Astrocyte (in vitro differentiated cells and primary cell): ENCODE data around the gene NRBF2. TPM values are rescaled to one million over a fixed set of nuclear protein-coding genes. Genes with fewer than 3 reads are reported as not detected.
A peak's percentile ranks its signal among the peaks of the same experiment; 100 is the strongest.

ENCODE experiments used
- DNase-seq: peaks from one replicate; pipeline ENCODE4 v3.0.0-alpha.2; 2010; ENCODE audit warnings: low read depth
- FAIRE-seq: peaks from 2 replicates; lab custom pipeline; 2011; peaks lifted over from hg19 to GRCh38; lab: Jason Lieb, UNC
- H2AFZ ChIP-seq: 2 replicates; pipeline ENCODE4 v1.6.0; 2012; ENCODE audit warnings: low read depth, low read length, inconsistent platforms
- H3K27ac ChIP-seq: 2 replicates; pipeline ENCODE4 v1.5.1; 2011; ENCODE audit warnings: low read depth, low read length, inconsistent platforms
- H3K27me3 ChIP-seq: 2 replicates; pipeline ENCODE4 v1.6.0; 2011; ENCODE audit warnings: low read length, inconsistent platforms; ENCODE audit not compliant: insufficient read depth
- H3K36me3 ChIP-seq: 2 replicates; pipeline ENCODE4 v1.5.1; 2011; ENCODE audit warnings: low read length, inconsistent platforms; ENCODE audit not compliant: insufficient read depth
- H3K4me1 ChIP-seq: 2 replicates; pipeline ENCODE4 v1.5.1; 2011; ENCODE audit warnings: low read length, inconsistent platforms; ENCODE audit not compliant: insufficient read depth
- H3K4me2 ChIP-seq: 2 replicates; pipeline ENCODE4 v1.6.0; 2012; ENCODE audit warnings: low read length, inconsistent platforms
- H3K4me3 ChIP-seq: 2 replicates; pipeline ENCODE4 v1.5.1; 2011; ENCODE audit warnings: low read depth, mild to moderate bottlenecking, low read length, inconsistent platforms; ENCODE audit not compliant: insufficient read depth
- H3K79me2 ChIP-seq: 2 replicates; pipeline ENCODE4 v1.6.0; 2012; ENCODE audit warnings: mild to moderate bottlenecking, low read length, inconsistent platforms; ENCODE audit not compliant: insufficient read depth
- H3K9ac ChIP-seq: 2 replicates; pipeline ENCODE4 v1.6.0; 2012; ENCODE audit warnings: mild to moderate bottlenecking, low read length, inconsistent platforms
- H3K9me3 ChIP-seq: 2 replicates; pipeline ENCODE4 v1.5.1; 2012; ENCODE audit warnings: low read depth, mild to moderate bottlenecking, low read length, inconsistent platforms; ENCODE audit not compliant: insufficient read depth
- H4K20me1 ChIP-seq: 2 replicates; pipeline ENCODE4 v1.6.0; 2012; ENCODE audit warnings: low read length, inconsistent platforms; ENCODE audit not compliant: insufficient read depth
- H3K27ac Mint-ChIP-seq: one replicate; pipeline ENCODE4 v1.8.0; 2021; ENCODE audit warnings: mild to moderate bottlenecking, mixed read lengths; ENCODE audit not compliant: unreplicated experiment
- H3K27me3 Mint-ChIP-seq: one replicate; pipeline ENCODE4 v1.8.0; 2021; ENCODE audit warnings: low read depth, mixed read lengths; ENCODE audit not compliant: unreplicated experiment
- H3K36me3 Mint-ChIP-seq: one replicate; pipeline ENCODE4 v1.8.0; 2021; ENCODE audit warnings: low read depth, mixed read lengths; ENCODE audit not compliant: unreplicated experiment
- H3K4me1 Mint-ChIP-seq: one replicate; pipeline ENCODE4 v1.8.0; 2021; ENCODE audit warnings: low read depth, mixed read lengths; ENCODE audit not compliant: unreplicated experiment
- H3K4me3 Mint-ChIP-seq: one replicate; pipeline ENCODE4 v1.8.0; 2021; ENCODE audit warnings: mild to moderate bottlenecking, moderate library complexity, mixed read lengths; ENCODE audit not compliant: unreplicated experiment
- H3K9me3 Mint-ChIP-seq: one replicate; pipeline ENCODE4 v1.8.0; 2021; ENCODE audit warnings: mild to moderate bottlenecking, mixed read lengths; ENCODE audit not compliant: unreplicated experiment
- EZH2 ChIP-seq: IDR thresholded peaks from 2 replicates; pipeline ENCODE4 v1.6.1; 2012; ENCODE audit warnings: mild to moderate bottlenecking, low read length, inconsistent platforms; ENCODE audit not compliant: insufficient read depth
- total RNA-seq: library from RNA; stranded (reverse); gene quantifications from 2 replicates; pipeline ENCODE4 v1.2.1, GENCODE V29; 2021
- TF ChIP-seq, protein P1 (sequence below): IDR thresholded peaks from 2 replicates; pipeline ENCODE4 v1.5.1; 2011; ENCODE audit warnings: low read depth, mild to moderate bottlenecking, inconsistent platforms, low read length, moderate library complexity; ENCODE audit not compliant: insufficient read depth

NRBF2 gene
- total RNA-seq, 1 donor from 2014 or later: 55.4 TPM

DNA sequence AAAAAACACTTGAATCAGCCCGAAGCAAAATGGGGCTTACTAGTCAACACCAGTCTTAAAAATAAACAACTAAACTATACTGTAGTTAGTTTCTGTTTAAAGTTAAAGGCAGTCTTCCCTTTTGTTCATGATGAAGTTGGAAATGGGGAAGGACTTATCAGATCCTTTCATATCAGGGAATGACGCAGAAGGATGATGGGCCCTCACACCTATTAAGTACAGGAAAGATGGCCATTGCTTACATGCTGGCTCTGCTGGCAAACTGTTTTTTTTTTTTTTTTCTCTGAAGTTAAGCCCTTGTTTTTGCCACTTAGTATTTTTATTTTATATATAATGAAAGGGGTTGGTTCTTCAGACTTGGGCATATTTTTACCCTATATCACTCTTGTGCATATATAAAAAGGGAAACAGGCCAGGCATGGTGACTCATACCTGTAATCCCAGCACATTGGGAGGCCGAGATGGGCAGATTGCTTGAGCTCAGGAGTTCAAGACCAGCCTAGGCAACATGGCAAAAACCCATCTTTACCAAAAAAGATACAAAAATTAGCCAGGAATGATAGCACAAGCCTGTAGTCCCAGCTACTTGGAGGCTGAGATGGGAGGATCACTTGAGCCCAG, 16.6 kb upstream of the NRBF2 start:
- H3K9me3 ChIP-seq: no peaks in the 10 kb centered on the region
- H3K27ac Mint-ChIP-seq: peak overlapping the region; percentile 97
- no peak for FAIRE-seq
- H3K36me3 ChIP-seq: no peaks in the 10 kb centered on the region
- H3K4me3 ChIP-seq: no peak overlapping the region
- H2AFZ ChIP-seq: no peak overlapping the region
- no peak overlapping the region for H3K4me2 ChIP-seq
- H3K27me3 ChIP-seq: no peaks in the 10 kb centered on the region
- no peak overlapping the region for H3K4me3 Mint-ChIP-seq
- H4K20me1 ChIP-seq: no peaks in the 10 kb centered on the region
- no peak overlapping the region for H3K27ac ChIP-seq
- H3K9me3 Mint-ChIP-seq: no peaks in the 10 kb centered on the region
- H3K27me3 Mint-ChIP-seq: no peaks in the 10 kb centered on the region
- no peaks in the 10 kb centered on the region for H3K36me3 Mint-ChIP-seq
- H3K9ac ChIP-seq: no peak overlapping the region
- TF ChIP-seq, protein P1, sequence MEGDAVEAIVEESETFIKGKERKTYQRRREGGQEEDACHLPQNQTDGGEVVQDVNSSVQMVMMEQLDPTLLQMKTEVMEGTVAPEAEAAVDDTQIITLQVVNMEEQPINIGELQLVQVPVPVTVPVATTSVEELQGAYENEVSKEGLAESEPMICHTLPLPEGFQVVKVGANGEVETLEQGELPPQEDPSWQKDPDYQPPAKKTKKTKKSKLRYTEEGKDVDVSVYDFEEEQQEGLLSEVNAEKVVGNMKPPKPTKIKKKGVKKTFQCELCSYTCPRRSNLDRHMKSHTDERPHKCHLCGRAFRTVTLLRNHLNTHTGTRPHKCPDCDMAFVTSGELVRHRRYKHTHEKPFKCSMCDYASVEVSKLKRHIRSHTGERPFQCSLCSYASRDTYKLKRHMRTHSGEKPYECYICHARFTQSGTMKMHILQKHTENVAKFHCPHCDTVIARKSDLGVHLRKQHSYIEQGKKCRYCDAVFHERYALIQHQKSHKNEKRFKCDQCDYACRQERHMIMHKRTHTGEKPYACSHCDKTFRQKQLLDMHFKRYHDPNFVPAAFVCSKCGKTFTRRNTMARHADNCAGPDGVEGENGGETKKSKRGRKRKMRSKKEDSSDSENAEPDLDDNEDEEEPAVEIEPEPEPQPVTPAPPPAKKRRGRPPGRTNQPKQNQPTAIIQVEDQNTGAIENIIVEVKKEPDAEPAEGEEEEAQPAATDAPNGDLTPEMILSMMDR: no peak
- no peak for TF ChIP-seq EZH2
- peaks cover 16% of the 10 kb centered on the region for H3K4me1 ChIP-seq
- DNase-seq: no peak
- no peaks in the 10 kb centered on the region for H3K79me2 ChIP-seq
- peaks cover 18% of the 10 kb centered on the region for H3K4me1 Mint-ChIP-seq

DNA sequence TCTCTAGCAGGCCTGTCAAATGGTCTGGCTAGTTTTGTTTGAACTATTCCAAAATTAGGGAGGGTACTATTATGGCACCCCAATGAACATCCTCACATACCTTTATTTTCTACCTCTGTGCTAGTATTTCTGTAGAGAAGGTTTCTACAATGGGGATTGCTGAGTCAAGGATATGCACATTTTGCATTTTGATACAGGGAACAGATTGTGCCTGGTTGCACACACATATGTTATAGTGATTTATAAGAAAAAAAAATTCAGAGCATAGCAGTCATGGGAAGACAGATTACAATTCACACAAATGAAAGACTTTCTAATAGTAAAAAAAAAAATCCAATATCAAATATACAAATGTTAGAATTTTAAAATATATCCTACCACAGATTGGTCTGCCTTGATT, 14.1 kb upstream of the NRBF2 start:
- FAIRE-seq (no peak), DNase-seq (no peak)
- Histone ChIP-seq H3K27ac (no peak overlapping the region), H3K9ac (no peak overlapping the region), H3K79me2 (no peaks in the 10 kb centered on the region), H2AFZ (no peak overlapping the region), H3K9me3 (no peaks in the 10 kb centered on the region), H3K4me2 (no peak overlapping the region), H3K27me3 (no peaks in the 10 kb centered on the region), H3K4me3 (no peak overlapping the region), H3K36me3 (no peaks in the 10 kb centered on the region), H4K20me1 (no peaks in the 10 kb centered on the region), H3K4me1 (peaks cover 16% of the 10 kb centered on the region)
- TF ChIP-seq EZH2: no peak
- TF ChIP-seq, protein P1: no peak
- no peaks in the 10 kb centered on the region for H3K27me3 Mint-ChIP-seq
- no peak overlapping the region for H3K27ac Mint-ChIP-seq
- no peaks in the 10 kb centered on the region for H3K36me3 Mint-ChIP-seq
- peaks cover 19% of the 10 kb centered on the region for H3K4me1 Mint-ChIP-seq
- peaks cover 3% of the 10 kb centered on the region for H3K9me3 Mint-ChIP-seq
- no peak overlapping the region for H3K4me3 Mint-ChIP-seq

DNA sequence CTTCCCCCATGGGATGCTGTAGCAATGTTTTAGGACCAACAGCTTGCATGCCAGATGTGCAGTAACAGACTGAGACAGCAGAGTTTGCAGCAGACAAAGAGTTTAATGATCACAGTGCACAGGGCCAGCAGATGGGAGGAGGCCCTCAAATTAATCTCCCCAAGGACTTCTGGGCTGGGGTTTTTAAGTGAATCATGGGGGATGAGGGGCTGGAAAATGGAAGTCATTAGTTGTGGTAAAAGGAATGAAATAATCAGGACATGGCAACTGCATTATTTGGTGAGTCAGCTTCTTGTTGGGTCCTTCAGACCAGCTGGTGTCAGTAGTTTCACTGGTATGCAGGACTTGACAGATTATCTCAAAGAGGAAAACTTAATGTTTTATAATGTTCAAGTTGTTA, 12.6 kb upstream of the NRBF2 start:
- Histone ChIP-seq H3K4me2 (peak overlapping the region; percentile 16), H3K27me3 (no peaks in the 10 kb centered on the region), H3K36me3 (no peaks in the 10 kb centered on the region), H3K9me3 (no peaks in the 10 kb centered on the region), H3K27ac (no peak overlapping the region), H4K20me1 (no peaks in the 10 kb centered on the region), H3K9ac (no peak overlapping the region), H3K4me1 (peaks cover 16% of the 10 kb centered on the region), H3K4me3 (no peak overlapping the region), H3K79me2 (no peaks in the 10 kb centered on the region), H2AFZ (no peak overlapping the region)
- DNase-seq (peak; percentile 99), FAIRE-seq (peak; percentile 88)
- H3K4me3 Mint-ChIP-seq: no peak overlapping the region
- peaks cover 4% of the 10 kb centered on the region for H3K9me3 Mint-ChIP-seq
- no peaks in the 10 kb centered on the region for H3K27me3 Mint-ChIP-seq
- H3K4me1 Mint-ChIP-seq: peaks cover 16% of the 10 kb centered on the region
- H3K36me3 Mint-ChIP-seq: no peaks in the 10 kb centered on the region
- peak overlapping the region; percentile 45 for H3K27ac Mint-ChIP-seq
- TF ChIP-seq EZH2: no peak
- TF ChIP-seq, protein P1: no peak
